Measurements from ENCODE around the gene RNASEH2A. TPM values are rescaled to one million over a fixed set of nuclear protein-coding genes. Genes with fewer than 3 reads are reported as not detected.
A peak's percentile ranks its signal among the peaks of the same experiment; 100 is the strongest.

RNASEH2A gene
- total and polyA plus RNA-seq, 2 of the 13 experiments (the other 11 are each of a cell fraction or from before 2014, with no cell fraction given), result 25.1 to 35.8 TPM

- no peak for TF ChIP-seq ZNF326 (CRISPR knock-in tag; IDR thresholded peaks at IDR 0.05; ENCODE audit: borderline replicate concordance)
- TF ChIP-seq ATF2 (CRISPR knock-in tag; IDR thresholded peaks at IDR 0.05), result peak; percentile 56
- TF ChIP-seq MAFG (CRISPR knock-in tag; IDR thresholded peaks at IDR 0.05), result 0 out of 2 replicates have a peak, but pooled peaks have one; percentile 54
- TF ChIP-seq CSRNP2 (CRISPR knock-in tag; conservative IDR thresholded peaks at IDR 0.05; ENCODE audit: low read depth), result no peak
- no peak for TF ChIP-seq MNT (IDR thresholded peaks at IDR 0.05)
- no peak for TF ChIP-seq RCOR2 (CRISPR knock-in tag; IDR thresholded peaks at IDR 0.05)
- TF ChIP-seq ZNF766 (CRISPR knock-in tag; IDR thresholded peaks at IDR 0.05; ENCODE audit: borderline replicate concordance), result 0 out of 2 replicates have a peak, but pooled peaks have one; percentile 38
- TF ChIP-seq BRCA1 (CRISPR knock-in tag; IDR thresholded peaks at IDR 0.05), result 0 out of 2 replicates have a peak, but pooled peaks have one; percentile 25
- peak; percentile 60; the same call in 1 of the 2 replicates for TF ChIP-seq ZNF44 (CRISPR knock-in tag; IDR thresholded peaks at IDR 0.05)
- no peak for TF ChIP-seq ZNF879 (CRISPR knock-in tag; IDR thresholded peaks at IDR 0.05)
- no peak for TF ChIP-seq NR2F6 (IDR thresholded peaks at IDR 0.05)
- no peak for TF ChIP-seq NR2F6 (CRISPR knock-in tag; IDR thresholded peaks at IDR 0.05)
- TF ChIP-seq POLR2A (IDR thresholded peaks at IDR 0.05; ENCODE audit: insufficient read depth in 1 of 2, low read depth in 2 of 2, low read length in 2 of 2), result peak; percentile 98 to 100
- TF ChIP-seq UBTF (CRISPR knock-in tag; IDR thresholded peaks at IDR 0.05), result peak; percentile 85
- peak in 1 of 2 experiments; percentile 57; a peak in 1 of 4 replicates for TF ChIP-seq NR2F1 (CRISPR knock-in tag; IDR thresholded peaks at IDR 0.05)
- TF ChIP-seq ZFP91 (CRISPR knock-in tag; IDR thresholded peaks at IDR 0.05; ENCODE audit: borderline replicate concordance), result peak; percentile 96
- peak; percentile 89 for TF ChIP-seq ZNF564 (CRISPR knock-in tag; IDR thresholded peaks at IDR 0.05)
- no peak for TF ChIP-seq NR3C1 (CRISPR knock-in tag; IDR thresholded peaks at IDR 0.05)
These were observed 4.7 kb upstream of the RNASEH2A start, which contains the start of the genes PRDX2 and THSD8 (continued) for GRCh38 chr19:12801466-12802266.
